Ishikawa (cell line): ENCODE data around the gene NEGR1.

ENCODE experiments used
- CEBPB ChIP-seq: IDR thresholded peaks from 2 replicates; pipeline ENCODE4 v1.6.1; 2012
- CREB1 ChIP-seq: IDR thresholded peaks from 2 replicates; pipeline ENCODE4 v1.6.1; 2012; ENCODE audit warnings: low read depth
- EGR1 ChIP-seq: IDR thresholded peaks from 2 replicates; pipeline ENCODE4 v1.6.1; 2012
- EP300 ChIP-seq: IDR thresholded peaks from 2 replicates; pipeline ENCODE4 v1.6.1; 2012; ENCODE audit warnings: borderline replicate concordance
- FOXM1 ChIP-seq: IDR thresholded peaks from 2 replicates; pipeline ENCODE4 v1.6.1; 2012; ENCODE audit warnings: low read depth, borderline replicate concordance
- NFIC ChIP-seq: IDR thresholded peaks from 2 replicates; pipeline ENCODE4 v1.6.1; 2012
- RAD21 ChIP-seq: IDR thresholded peaks from 2 replicates; pipeline ENCODE4 v1.6.1; 2012; ENCODE audit warnings: low read depth
- TAF1 ChIP-seq: IDR thresholded peaks from 2 replicates; pipeline ENCODE4 v1.6.1; 2012; ENCODE audit warnings: low read depth, mild to moderate bottlenecking
- TCF12 ChIP-seq: IDR thresholded peaks from 2 replicates; pipeline ENCODE4 v1.6.1; 2012; ENCODE audit warnings: low read depth
- TEAD4 ChIP-seq: IDR thresholded peaks from 2 replicates; pipeline ENCODE4 v1.6.1; 2012
- USF1 ChIP-seq: IDR thresholded peaks from 2 replicates; pipeline ENCODE4 v1.6.1; 2012
- YY1 ChIP-seq: IDR thresholded peaks from 2 replicates; pipeline ENCODE4 v1.6.1; 2012; ENCODE audit warnings: low read depth
- ZBTB7A ChIP-seq: IDR thresholded peaks from 2 replicates; pipeline ENCODE4 v1.6.1; 2012; ENCODE audit warnings: low read depth
- TF ChIP-seq, protein P1 (sequence below): IDR thresholded peaks from 2 replicates; pipeline ENCODE4 v1.6.1; 2012
- TF ChIP-seq, protein P2 (sequence below): IDR thresholded peaks from 2 replicates; pipeline ENCODE4 v1.6.1; 2012; ENCODE audit warnings: low read depth, mild to moderate bottlenecking

Gene NEGR1

DNA sequence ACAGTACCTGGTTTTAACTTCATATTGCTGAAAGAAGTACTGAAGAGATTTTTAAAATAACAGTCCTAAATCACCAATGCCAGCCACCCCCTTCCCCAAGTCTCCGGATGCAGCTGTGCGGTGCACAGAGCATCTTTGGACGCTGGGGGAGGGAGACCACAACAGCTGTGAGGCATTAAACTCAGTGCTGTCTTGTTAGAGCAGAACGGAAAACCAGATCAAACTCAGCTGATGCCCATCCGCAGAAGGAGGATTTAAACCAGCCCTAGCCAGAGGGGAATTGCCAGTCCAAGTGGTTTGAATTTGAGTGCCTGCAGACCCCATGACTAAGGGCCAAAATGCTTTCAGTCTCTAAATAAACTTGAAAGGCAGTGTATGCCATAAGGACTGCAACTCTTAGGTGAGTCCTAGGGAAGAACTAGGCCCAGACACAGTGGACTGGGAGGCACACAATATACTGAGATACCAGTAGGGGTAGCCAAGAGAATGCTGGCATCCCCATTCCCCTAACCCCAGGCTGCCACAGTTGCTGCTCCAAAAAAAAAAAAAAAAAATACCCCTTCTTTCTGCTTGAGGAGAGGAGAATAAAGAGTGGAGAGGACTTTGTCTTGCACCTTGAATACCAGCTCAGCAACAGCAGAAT is 576.2 kb downstream of the NEGR1 start:
- TF ChIP-seq EP300 (no peak), FOXM1 (no peak), RAD21 (no peak), EGR1 (no peak), ZBTB7A (no peak), TEAD4 (no peak), NFIC (no peak), CREB1 (no peak), CEBPB (no peak), USF1 (no peak)
- TF ChIP-seq, protein P1, sequence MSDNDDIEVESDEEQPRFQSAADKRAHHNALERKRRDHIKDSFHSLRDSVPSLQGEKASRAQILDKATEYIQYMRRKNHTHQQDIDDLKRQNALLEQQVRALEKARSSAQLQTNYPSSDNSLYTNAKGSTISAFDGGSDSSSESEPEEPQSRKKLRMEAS, result no peak

GRCh38 chr1:71698186-71698585 is 584.2 kb downstream of the NEGR1 start:
- no peak for TF ChIP-seq CEBPB
- TF ChIP-seq EGR1, result no peak
- no peak for TF ChIP-seq CREB1
- no peak for TF ChIP-seq YY1
- TF ChIP-seq, protein P1, result no peak
- TF ChIP-seq NFIC, result no peak
- TF ChIP-seq EP300, result no peak
- TF ChIP-seq TCF12, result no peak
- no peak for TF ChIP-seq ZBTB7A
- TF ChIP-seq TAF1, result no peak
- no peak for TF ChIP-seq RAD21
- no peak for TF ChIP-seq FOXM1
- TF ChIP-seq TEAD4, result no peak

DNA sequence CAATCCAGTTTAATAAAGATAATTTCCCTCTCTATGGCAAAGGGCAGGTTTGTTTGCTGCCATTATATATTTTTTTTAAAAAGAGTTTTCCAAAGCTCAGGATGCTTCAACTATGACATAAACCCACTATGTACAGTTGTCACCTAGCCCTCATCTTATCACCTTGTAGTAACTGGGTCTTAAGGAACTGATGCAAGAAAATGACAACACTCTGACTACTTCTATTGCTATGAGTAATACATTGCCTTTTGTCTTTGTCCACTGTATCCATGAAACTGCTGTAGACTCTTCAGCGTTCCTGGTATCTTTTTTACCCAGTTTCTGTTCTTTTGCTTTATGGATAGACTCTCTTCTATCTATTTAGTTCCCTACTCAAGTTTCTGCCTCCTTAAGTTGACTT is 586.5 kb downstream of the NEGR1 start:
- TF ChIP-seq, protein P1, result no peak
- no peak for TF ChIP-seq NFIC
- TF ChIP-seq CREB1, result no peak
- TF ChIP-seq EP300, result no peak
- TF ChIP-seq TAF1, result no peak
- TF ChIP-seq FOXM1, result no peak
- no peak for TF ChIP-seq ZBTB7A
- TF ChIP-seq RAD21, result no peak
- TF ChIP-seq EGR1, result no peak
- TF ChIP-seq USF1, result no peak
- TF ChIP-seq, protein P2, sequence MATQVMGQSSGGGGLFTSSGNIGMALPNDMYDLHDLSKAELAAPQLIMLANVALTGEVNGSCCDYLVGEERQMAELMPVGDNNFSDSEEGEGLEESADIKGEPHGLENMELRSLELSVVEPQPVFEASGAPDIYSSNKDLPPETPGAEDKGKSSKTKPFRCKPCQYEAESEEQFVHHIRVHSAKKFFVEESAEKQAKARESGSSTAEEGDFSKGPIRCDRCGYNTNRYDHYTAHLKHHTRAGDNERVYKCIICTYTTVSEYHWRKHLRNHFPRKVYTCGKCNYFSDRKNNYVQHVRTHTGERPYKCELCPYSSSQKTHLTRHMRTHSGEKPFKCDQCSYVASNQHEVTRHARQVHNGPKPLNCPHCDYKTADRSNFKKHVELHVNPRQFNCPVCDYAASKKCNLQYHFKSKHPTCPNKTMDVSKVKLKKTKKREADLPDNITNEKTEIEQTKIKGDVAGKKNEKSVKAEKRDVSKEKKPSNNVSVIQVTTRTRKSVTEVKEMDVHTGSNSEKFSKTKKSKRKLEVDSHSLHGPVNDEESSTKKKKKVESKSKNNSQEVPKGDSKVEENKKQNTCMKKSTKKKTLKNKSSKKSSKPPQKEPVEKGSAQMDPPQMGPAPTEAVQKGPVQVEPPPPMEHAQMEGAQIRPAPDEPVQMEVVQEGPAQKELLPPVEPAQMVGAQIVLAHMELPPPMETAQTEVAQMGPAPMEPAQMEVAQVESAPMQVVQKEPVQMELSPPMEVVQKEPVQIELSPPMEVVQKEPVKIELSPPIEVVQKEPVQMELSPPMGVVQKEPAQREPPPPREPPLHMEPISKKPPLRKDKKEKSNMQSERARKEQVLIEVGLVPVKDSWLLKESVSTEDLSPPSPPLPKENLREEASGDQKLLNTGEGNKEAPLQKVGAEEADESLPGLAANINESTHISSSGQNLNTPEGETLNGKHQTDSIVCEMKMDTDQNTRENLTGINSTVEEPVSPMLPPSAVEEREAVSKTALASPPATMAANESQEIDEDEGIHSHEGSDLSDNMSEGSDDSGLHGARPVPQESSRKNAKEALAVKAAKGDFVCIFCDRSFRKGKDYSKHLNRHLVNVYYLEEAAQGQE, result no peak
- no peak for TF ChIP-seq CEBPB
- no peak for TF ChIP-seq TEAD4
- no peak for TF ChIP-seq TCF12

DNA sequence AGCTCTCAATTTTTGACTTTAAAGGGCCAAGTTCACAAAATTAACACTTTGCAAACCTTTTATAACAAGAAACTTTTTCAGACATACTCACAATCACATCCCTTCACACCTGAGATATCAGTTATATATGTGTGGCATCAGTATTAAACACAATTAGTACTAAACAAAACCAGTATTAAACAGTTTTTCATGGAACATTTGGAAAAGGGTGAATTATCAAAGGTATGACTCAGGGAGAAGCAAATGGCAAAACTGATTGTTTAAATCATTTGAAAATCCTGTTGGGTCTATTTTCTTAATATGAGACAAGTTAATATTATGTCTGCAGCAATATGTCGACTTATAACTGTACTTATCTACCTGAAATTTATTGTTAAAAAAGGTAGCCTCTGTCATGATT is 587.3 kb downstream of the NEGR1 start:
- TF ChIP-seq YY1, result no peak
- no peak for TF ChIP-seq RAD21
- TF ChIP-seq TAF1, result no peak
- no peak for TF ChIP-seq EP300
- TF ChIP-seq TEAD4, result no peak
- TF ChIP-seq EGR1, result no peak

DNA sequence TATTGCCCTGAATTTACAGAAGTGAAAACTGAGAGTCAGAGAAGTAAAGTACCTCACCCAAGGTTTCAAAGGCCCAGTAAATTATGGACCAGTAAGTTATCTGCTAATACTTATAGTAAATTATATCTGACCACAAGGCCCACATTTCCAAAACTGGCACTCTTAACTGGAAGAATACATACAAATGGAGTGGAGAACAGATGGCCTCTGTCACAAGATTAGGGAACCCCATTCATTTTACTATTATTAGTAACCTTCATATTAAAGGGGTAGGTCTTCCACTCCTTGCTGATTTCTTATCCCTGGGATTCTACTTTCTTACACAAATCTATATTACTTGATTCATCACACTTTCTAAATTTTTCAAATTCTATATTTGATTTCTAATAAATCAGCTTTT is 588.8 kb downstream of the NEGR1 start:
- TF ChIP-seq USF1 (no peak), EGR1 (no peak), RAD21 (no peak), YY1 (no peak), CEBPB (no peak)
- TF ChIP-seq, protein P2, result no peak
